GM21723 (cell line): ENCODE measurements around the gene NOTUM.

ENCODE experiments used
- ATAC-seq: cut with Tn5 transposase; IDR thresholded peaks from one replicate; pipeline ENCODE4 v1.9.1; 2021; ENCODE audit warnings: mild to moderate bottlenecking, moderate library complexity; ENCODE audit not compliant: unreplicated experiment

Gene NOTUM

GRCh38 chr17:81961087-81961511, at the start of gene NOTUM:
NOTUM (minus strand) TSS chr17:81961187; CDS start chr17:81960909, 278 bp downstream.
- no peak for ATAC-seq

- no peak for ATAC-seq
Measured at GRCh38 chr17:82009413-82009812, 48.4 kb upstream of the NOTUM start.

- ATAC-seq, result no peak
Measured at GRCh38 chr17:82008941-82009405, 48.0 kb upstream of the NOTUM start.

- ATAC-seq, result no peak
Measured at GRCh38 chr17:82008258-82008940, 47.4 kb upstream of the NOTUM start.

GRCh38 chr17:82007495-82008257, 46.7 kb upstream of the NOTUM start:
- no peak for ATAC-seq

- no peak for ATAC-seq
Measured at GRCh38 chr17:82007228-82007494, 46.2 kb upstream of the NOTUM start.

GRCh38 chr17:82006468-82007227, 45.7 kb upstream of the NOTUM start:
- ATAC-seq, result no peak

GRCh38 chr17:82005701-82006348, 44.8 kb upstream of the NOTUM start:
- no peak for ATAC-seq

- ATAC-seq, result no peak
Measured at GRCh38 chr17:82004517-82005455, 43.8 kb upstream of the NOTUM start.

- ATAC-seq, result no peak
Measured at GRCh38 chr17:82003411-82004381, 42.7 kb upstream of the NOTUM start.

- no peak for ATAC-seq
Measured at GRCh38 chr17:82001571-82002056, 40.6 kb upstream of the NOTUM start.

- ATAC-seq, result no peak
Measured at GRCh38 chr17:82000803-82001570, 40.0 kb upstream of the NOTUM start.

- no peak for ATAC-seq
Measured at GRCh38 chr17:81999976-82000802, 39.2 kb upstream of the NOTUM start.

GRCh38 chr17:81999587-81999975, 38.6 kb upstream of the NOTUM start:
- ATAC-seq, result no peak

- no peak for ATAC-seq
Measured at GRCh38 chr17:81998691-81999438, 37.9 kb upstream of the NOTUM start.

GRCh38 chr17:81998212-81998611, 37.2 kb upstream of the NOTUM start:
- ATAC-seq, result no peak
